HG03520 (cell line): ENCODE results near the gene FLYWCH1.

ENCODE experiments used
- ATAC-seq: cut with Tn5 transposase; IDR thresholded peaks from one replicate; pipeline ENCODE4 v1.9.1; 2021; ENCODE audit warnings: mild to moderate bottlenecking, moderate library complexity; ENCODE audit not compliant: unreplicated experiment

FLYWCH1 gene

GRCh38 chr16:2968368-2968737 lies 56.6 kb downstream of the FLYWCH1 start:
- no peak for ATAC-seq

DNA sequence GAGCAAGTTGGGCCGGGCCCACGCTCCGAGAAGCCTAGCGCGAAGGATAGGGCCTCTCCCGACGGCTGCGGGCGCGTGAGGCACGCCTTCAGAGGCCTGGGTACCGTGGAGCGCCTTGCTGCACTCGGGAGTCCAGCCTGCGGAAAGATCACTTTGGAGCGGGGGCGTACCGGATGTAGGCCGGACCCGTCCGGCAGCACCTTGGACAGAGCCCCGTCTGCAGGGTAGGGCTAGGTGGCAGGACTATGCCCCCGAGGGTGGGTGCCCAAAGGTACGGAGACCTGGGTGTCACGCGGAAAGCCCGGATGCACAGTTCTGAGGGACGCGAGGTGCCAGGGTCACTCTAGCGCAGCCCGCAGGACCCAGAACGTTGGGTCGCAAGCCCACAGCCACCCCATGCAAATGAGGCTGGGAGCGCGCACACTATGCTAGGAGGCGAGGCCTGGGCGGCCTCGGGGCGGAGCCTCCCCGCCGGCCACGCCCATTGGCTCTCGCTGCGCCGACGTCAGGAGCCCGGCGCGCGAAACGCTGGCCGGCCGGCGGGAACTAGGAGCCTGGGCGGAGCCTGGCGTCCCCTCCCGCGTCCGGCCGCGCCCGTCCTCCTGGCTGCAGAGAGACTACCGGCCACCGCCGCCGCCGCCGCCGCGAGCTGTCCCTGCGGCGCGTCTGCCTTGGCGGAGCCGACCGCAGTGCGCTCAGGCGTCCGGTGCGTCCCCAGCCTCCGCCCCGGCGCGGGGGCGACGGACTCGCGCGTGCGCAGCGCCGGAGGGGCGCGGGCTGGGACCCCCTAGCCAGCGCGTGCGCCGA lies 57.2 kb downstream of the FLYWCH1 start, which contains the start of gene PAQR4:
TSS of gene PAQR4 (plus strand) at position 611 of the 807 bp plus-strand sequence. CDS start 327 bp downstream, outside the sequence.
- peak; percentile 70 for ATAC-seq

- no peak for ATAC-seq
Measured at GRCh38 chr16:2969545-2970521, 58.1 kb downstream of the FLYWCH1 start.

DNA sequence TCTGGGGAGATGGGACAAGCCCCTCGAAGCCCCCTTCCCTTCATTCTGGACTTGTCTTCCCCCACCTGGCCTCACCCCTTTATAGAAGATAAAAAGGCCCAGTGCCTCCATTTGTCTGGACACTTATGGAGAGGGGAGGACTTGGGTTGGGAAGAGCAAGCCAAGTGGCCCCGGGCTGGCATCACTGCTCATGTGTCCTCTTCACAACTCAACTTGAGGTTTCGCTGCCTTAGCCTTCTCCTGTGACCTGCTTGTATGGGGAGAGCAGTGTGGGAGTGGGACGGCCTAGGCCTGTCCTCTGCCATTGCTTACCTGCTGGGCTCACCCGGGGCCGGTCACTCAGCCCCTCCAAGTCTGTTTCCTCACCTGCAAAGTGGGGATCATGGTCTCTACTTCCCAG lies 58.8 kb downstream of the FLYWCH1 start:
- no peak for ATAC-seq

DNA sequence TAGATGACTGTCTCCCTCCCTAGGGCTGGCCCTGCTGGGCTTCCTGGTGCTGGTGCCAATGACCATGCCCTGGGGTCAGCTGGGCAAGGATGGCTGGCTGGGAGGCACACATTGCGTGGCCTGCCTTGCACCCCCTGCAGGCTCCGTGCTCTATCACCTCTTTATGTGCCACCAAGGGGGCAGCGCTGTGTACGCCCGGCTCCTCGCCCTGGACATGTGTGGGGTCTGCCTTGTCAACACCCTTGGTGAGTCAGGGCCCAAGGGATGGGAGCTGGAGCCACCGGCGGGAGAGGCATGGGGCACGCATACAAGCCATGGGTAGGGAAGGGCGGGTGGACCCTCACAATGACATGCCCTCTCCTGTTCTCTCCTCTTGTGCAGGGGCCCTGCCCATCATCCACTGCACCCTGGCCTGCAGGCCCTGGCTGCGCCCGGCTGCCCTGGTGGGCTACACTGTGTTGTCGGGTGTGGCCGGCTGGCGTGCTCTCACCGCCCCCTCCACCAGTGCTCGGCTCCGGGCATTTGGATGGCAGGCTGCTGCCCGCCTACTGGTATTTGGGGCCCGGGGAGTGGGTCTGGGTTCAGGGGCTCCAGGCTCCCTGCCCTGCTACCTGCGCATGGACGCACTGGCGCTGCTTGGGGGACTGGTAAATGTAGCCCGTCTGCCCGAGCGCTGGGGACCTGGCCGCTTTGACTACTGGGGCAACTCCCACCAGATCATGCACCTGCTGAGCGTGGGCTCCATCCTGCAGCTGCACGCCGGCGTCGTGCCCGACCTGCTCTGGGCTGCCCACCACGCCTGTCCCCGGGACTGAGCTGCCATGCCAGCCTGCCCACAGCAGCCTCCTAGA lies 59.6 kb downstream of the FLYWCH1 start:
- ATAC-seq = no peak

DNA sequence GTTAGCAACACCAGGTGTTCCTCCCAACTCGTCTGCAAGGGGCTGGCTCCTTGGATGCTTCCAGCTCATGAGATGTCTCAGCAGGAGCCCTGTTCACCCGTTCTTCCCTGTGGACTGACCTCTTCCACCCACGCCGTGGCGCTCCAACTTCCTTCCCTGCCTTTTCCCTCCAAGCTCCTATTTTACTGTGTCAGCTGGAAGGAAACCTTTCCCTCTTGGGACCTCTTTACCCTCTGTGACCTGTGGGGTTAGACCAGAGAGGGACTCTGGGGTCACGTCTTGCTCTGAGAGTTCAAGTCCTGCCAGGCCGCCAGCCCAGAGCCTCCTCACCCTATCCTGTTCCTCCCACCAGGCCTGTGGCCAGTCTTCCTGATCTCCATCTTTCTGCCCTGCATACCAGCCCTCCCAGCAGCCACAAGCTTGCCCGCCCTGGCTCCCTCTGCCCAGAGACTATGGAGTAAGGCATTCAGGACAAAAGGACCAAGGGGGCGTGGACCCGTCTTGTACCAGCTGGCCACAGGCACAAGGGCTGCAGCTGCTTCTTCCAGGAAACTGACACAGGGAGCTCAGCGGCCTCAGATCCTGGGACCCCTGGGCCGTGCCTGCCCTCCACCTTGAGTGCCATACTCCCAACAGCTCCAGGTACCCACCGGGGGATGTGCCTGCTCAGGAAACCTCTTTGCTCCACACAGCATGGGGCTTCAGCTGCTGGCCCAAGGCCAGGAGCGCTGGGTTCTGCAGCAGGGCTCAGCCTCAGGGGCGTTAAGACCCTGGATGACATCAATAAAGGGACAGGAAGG lies 60.5 kb downstream of the FLYWCH1 start:
- ATAC-seq = no peak

DNA sequence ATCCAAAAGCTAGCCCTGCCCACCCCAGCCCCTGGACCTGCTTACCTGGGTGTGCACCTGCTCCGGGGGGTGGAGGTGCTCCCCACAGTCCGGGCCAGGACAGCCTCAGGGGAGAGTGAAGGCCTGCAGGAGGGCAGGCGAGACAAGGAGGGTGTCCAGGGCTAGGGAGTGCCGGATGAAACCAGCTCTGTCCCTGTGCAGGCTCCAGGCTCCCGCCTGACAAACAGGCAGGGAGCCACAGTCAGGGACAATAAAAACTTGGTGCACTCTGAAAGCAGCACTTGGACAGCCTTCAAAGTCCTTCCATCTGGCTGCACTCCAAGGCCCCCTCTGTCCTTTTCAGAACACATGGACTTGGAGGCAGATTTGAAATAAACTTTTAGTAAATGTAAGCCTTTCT lies 61.4 kb downstream of the FLYWCH1 start:
- ATAC-seq = no peak

GRCh38 chr16:2973605-2974318 lies 62.0 kb downstream of the FLYWCH1 start:
- no peak for ATAC-seq

DNA sequence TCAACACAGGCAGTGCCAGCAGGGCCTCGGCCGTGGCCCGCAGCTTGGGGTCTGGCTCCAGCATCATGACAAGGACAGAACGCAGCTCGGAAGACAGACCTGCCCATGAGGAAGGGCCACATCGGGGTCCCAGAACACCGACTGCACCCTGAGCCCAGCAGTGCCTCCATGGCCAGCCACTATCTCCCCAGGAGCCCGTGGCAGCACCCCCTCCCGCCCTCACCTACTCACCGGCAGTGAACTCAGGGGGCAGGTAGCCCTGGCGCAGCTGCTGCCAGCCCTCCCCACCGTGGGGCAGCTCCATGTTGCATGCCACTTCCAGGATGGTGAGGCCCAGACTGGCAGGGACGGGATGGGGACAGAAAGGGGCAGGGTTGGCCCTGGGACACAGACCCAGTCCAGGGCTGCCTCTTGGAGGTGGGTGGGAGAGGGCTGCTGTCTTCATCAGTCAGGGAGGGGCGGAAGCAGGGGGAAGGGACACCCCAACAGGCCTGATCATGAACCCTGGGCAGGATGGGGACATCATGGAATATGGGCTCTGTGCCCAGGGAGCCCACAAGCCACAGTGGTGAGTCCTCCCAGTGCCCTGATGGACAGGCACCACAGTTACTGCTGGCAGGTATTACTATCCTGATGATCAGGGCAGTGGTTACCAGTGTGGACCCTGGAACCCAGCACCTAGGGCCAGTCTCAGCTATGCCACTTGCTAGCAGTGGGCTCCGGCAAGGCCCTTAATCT lies 62.8 kb downstream of the FLYWCH1 start:
- ATAC-seq = no peak

DNA sequence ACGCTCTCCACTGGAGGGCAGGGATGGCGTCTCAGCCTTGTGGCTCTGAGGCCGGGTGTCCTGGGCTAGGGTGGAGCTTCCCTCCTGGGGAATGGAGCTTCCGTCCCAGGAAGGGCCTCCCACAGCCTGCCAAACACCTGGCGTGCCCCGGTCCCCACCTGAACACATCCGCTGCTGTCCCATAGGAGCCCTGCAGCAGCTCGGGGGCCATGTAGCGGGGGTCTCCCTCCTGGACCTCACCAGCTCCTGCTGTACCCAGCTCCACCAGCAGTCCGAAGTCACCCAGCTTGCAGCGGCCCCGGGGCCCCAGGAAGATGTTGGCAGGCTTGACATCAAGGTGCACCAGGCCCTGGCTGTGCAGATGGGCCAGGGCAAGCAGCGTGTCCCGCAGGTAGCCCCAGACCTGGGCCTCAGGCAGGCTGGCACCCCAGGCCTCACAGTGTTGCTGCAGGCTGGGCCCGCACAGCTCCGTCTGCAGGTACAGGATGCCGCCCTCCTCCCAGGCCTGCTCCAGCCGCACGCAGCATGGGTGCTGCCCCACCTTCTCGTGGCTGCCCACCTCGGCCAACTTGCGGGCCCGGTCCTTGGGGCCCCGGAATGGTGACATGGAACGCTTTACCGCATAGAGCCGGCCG lies 63.5 kb downstream of the FLYWCH1 start:
- no peak for ATAC-seq

GRCh38 chr16:2976201-2976600 lies 64.5 kb downstream of the FLYWCH1 start:
- ATAC-seq = no peak

- ATAC-seq = no peak
Measured at GRCh38 chr16:2976673-2977072, 64.9 kb downstream of the FLYWCH1 start.

DNA sequence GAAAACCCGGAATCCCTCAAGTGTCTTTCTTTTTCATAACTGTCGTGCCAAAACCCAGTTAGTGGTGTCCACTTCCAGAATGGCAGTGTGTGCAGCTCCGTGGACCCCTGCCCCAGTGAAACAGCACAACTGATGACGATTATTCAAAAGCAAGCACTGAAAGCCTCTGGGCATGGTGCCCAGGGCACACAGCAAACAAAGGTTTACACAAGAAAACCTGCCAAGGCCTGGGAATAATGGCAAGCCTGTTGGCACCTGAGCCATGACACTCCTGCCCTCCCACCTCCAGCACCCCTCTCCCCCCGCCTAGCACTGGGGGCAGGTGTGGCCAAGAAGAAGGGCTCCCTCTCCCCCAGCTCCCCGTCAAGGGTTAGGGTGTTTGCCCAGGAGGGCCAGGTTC lies 65.7 kb downstream of the FLYWCH1 start:
- no peak for ATAC-seq

GRCh38 chr16:2979669-2980226 lies 68.0 kb downstream of the FLYWCH1 start:
- ATAC-seq = no peak

GRCh38 chr16:2980227-2981176 lies 68.8 kb downstream of the FLYWCH1 start, which contains the start of gene PKMYT1:
Gene PKMYT1, minus strand, starts transcription at chr16:2980446. Its CDS starts 789 bp downstream, at chr16:2979657.
- ATAC-seq = peak; percentile 76

GRCh38 chr16:2981177-2981898 lies 69.6 kb downstream of the FLYWCH1 start:
- ATAC-seq = no peak
